H9 (cell line): ENCODE results near the gene ITLN1. TPM values are rescaled to one million over a fixed set of nuclear protein-coding genes. Genes with fewer than 3 reads are reported as not detected.

ENCODE experiments used
- DNase-seq: peaks from one replicate; pipeline ENCODE4 v3.0.0-alpha.2; 2017
- H2AFZ ChIP-seq: one replicate; pipeline ENCODE4 v1.6.1; 2013; ENCODE audit warnings: mild to moderate bottlenecking, low read length, control low read depth, moderate library complexity
- H2AK5ac ChIP-seq: 2 replicates; pipeline ENCODE4 v1.6.1; 2013; ENCODE audit warnings: low read length, control low read depth, mixed read lengths; ENCODE audit not compliant: insufficient read length
- H2BK120ac ChIP-seq: one replicate; pipeline ENCODE4 v1.6.1; 2013; ENCODE audit warnings: low read depth, mild to moderate bottlenecking, low read length, control low read depth, inconsistent platforms; ENCODE audit not compliant: poor library complexity, severe bottlenecking
- H2BK12ac ChIP-seq: 2 replicates; pipeline ENCODE4 v1.6.1; 2013; ENCODE audit warnings: low read length, control low read depth, mixed read lengths, low read depth; ENCODE audit not compliant: insufficient read length
- H2BK15ac ChIP-seq: 2 replicates; pipeline ENCODE4 v1.6.1; 2013; ENCODE audit warnings: low read depth, low read length, control low read depth
- H2BK20ac ChIP-seq: one replicate; pipeline ENCODE4 v1.6.1; 2013; ENCODE audit warnings: low read depth, mild to moderate bottlenecking, low read length, control low read depth, inconsistent platforms; ENCODE audit not compliant: poor library complexity, severe bottlenecking
- H2BK5ac ChIP-seq: 2 replicates; pipeline ENCODE4 v1.6.1; 2013; ENCODE audit warnings: low read length, control low read depth, mixed read lengths; ENCODE audit not compliant: insufficient read length
- H3K14ac ChIP-seq: 2 replicates; pipeline ENCODE4 v1.6.1; 2013; ENCODE audit warnings: low read length, control low read depth; ENCODE audit not compliant: insufficient read depth
- H3K18ac ChIP-seq: 2 replicates; pipeline ENCODE4 v1.6.1; 2013; ENCODE audit warnings: low read depth, mild to moderate bottlenecking, mixed read lengths, low read length, control low read depth; ENCODE audit not compliant: insufficient read length
- H3K23ac ChIP-seq: 2 replicates; pipeline ENCODE4 v1.6.1; 2013; ENCODE audit warnings: low read length, control low read depth, mixed read lengths, low read depth; ENCODE audit not compliant: insufficient read length
- H3K23me2 ChIP-seq: 2 replicates; pipeline ENCODE4 v1.6.1; 2013; ENCODE audit warnings: low read depth, mild to moderate bottlenecking, mixed read lengths, low read length, control low read depth; ENCODE audit not compliant: insufficient read length, poor library complexity, severe bottlenecking
- H3K27ac ChIP-seq: 2 replicates; pipeline ENCODE4 v1.5.1; 2013; ENCODE audit warnings: low read length, control low read depth, mixed read lengths, low read depth; ENCODE audit not compliant: insufficient read length
- H3K27me3 ChIP-seq: 2 replicates; pipeline ENCODE4 v1.6.1; 2013; ENCODE audit warnings: low read length, control low read depth, inconsistent platforms; ENCODE audit not compliant: insufficient read depth
- H3K4ac ChIP-seq: 2 replicates; pipeline ENCODE4 v1.6.1; 2013; ENCODE audit warnings: low read depth, mild to moderate bottlenecking, control low read depth, inconsistent platforms, low read length, moderate library complexity
- H3K4me1 ChIP-seq: 2 replicates; pipeline ENCODE4 v1.6.1; 2013; ENCODE audit warnings: low read length, control low read depth, inconsistent platforms; ENCODE audit not compliant: insufficient read depth
- H3K4me2 ChIP-seq: 2 replicates; pipeline ENCODE4 v1.6.1; 2013; ENCODE audit warnings: low read length, control low read depth, mixed read lengths; ENCODE audit not compliant: insufficient read length, insufficient read depth
- H3K56ac ChIP-seq: 2 replicates; pipeline ENCODE4 v1.6.1; 2013; ENCODE audit warnings: low read depth, mild to moderate bottlenecking, mixed read lengths, low read length, control low read depth; ENCODE audit not compliant: insufficient read length
- H3K79me1 ChIP-seq: 2 replicates; pipeline ENCODE4 v1.6.1; 2013; ENCODE audit warnings: low read depth, mild to moderate bottlenecking, moderate library complexity, low read length, control low read depth, inconsistent platforms; ENCODE audit not compliant: insufficient read depth, poor library complexity, severe bottlenecking
- H3K79me2 ChIP-seq: 2 replicates; pipeline ENCODE4 v1.6.1; 2013; ENCODE audit warnings: low read length, control low read depth, inconsistent platforms; ENCODE audit not compliant: insufficient read depth
- H3K9ac ChIP-seq: 2 replicates; pipeline ENCODE4 v1.6.1; 2013; ENCODE audit warnings: low read length, control low read depth, mixed read lengths; ENCODE audit not compliant: insufficient read length; ENCODE audit errors: extremely low read depth
- H3K9me3 ChIP-seq: one replicate; pipeline ENCODE4 v1.6.1; 2013; ENCODE audit warnings: low read depth, low read length, inconsistent platforms; ENCODE audit not compliant: control insufficient read depth
- H3T11ph ChIP-seq: one replicate; pipeline ENCODE4 v1.6.1; 2013; ENCODE audit warnings: mild to moderate bottlenecking, low read length, control low read depth, inconsistent platforms
- H4K20me1 ChIP-seq: one replicate; pipeline ENCODE4 v1.6.1; 2013; ENCODE audit not compliant: control insufficient read depth, insufficient read length, insufficient read depth
- H4K5ac ChIP-seq: 2 replicates; pipeline ENCODE4 v1.6.1; 2013; ENCODE audit warnings: low read depth, mild to moderate bottlenecking, mixed read lengths, low read length, control low read depth; ENCODE audit not compliant: insufficient read length
- H4K8ac ChIP-seq: replicated peaks from 2 replicates; pipeline ENCODE4 v1.6.1; 2013; ENCODE audit warnings: low read length, control low read depth, mixed read lengths, low read depth; ENCODE audit not compliant: insufficient read length
- H4K91ac ChIP-seq: 2 replicates; pipeline ENCODE4 v1.6.1; 2013; ENCODE audit warnings: low read depth, mild to moderate bottlenecking, moderate library complexity, mixed read lengths, low read length, control low read depth; ENCODE audit not compliant: insufficient read length
- H3K27ac Mint-ChIP-seq, 3 experiments: 2 replicates in 2 of 3; 3 replicates in 1 of 3; pipeline ENCODE4 v1.8.0; 2020 to 2021; ENCODE audit warnings: mixed read lengths in 3 of 3, mild to moderate bottlenecking in 1 of 3, moderate library complexity in 1 of 3
- H3K27me3 Mint-ChIP-seq: 2 replicates; pipeline ENCODE4 v1.8.0; 2021; ENCODE audit warnings: low read depth, mild to moderate bottlenecking, moderate library complexity, mixed read lengths
- H3K36me3 Mint-ChIP-seq, 3 experiments: 2 replicates in 2 of 3; 3 replicates in 1 of 3; pipeline ENCODE4 v1.8.0; 2020 to 2021; ENCODE audit warnings: low read depth in 3 of 3, mixed read lengths in 3 of 3; ENCODE audit not compliant: insufficient read depth in 1 of 3
- H3K4me1 Mint-ChIP-seq, 2 experiments: 2 replicates each; pipeline ENCODE4 v1.8.0; 2020; ENCODE audit warnings: mixed read lengths in 2 of 2
- H3K4me3 Mint-ChIP-seq, 2 experiments: 2 replicates in 1 of 2; 3 replicates in 1 of 2; pipeline ENCODE4 v1.8.0; 2020 to 2021; ENCODE audit warnings: mild to moderate bottlenecking in 2 of 2, mixed read lengths in 2 of 2, moderate library complexity in 1 of 2
- H3K9me3 Mint-ChIP-seq, 2 experiments: 2 replicates in 1 of 2; 3 replicates in 1 of 2; pipeline ENCODE4 v1.8.0; 2020; ENCODE audit warnings: mild to moderate bottlenecking in 2 of 2, mixed read lengths in 2 of 2, moderate library complexity in 1 of 2
- CTCF ChIP-seq: fragments of 200-600 bp; sonication (generic); conservative IDR thresholded peaks from 3 replicates; pipeline ENCODE4 v1.8.0; 2021; ENCODE audit warnings: antibody characterized with exemption, mild to moderate bottlenecking
- WGBS: extraction: QIAGEN DNeasy Blood & Tissue Kit; methylation state at CpG from one replicate; pipeline ENCODE4 v1.1.7; 2013; ENCODE audit warnings: missing lambda C conversion rate, low lambda C conversion rate, mixed read lengths; ENCODE audit not compliant: insufficient read length; ENCODE audit errors: extremely low coverage; 5-methylcytosine and 5-hydroxymethylcytosine counted together
- total RNA-seq: library from RNA; stranded (reverse); gene quantifications from 2 replicates; pipeline ENCODE4 v1.2.1, GENCODE V29; 2021

The ITLN1 gene
- total RNA-seq, 1 experiment from 2014 or later: not detected

- no peak overlapping the region for H3K4ac ChIP-seq
- H4K8ac ChIP-seq: no peak overlapping the region
- H4K91ac ChIP-seq: no peak overlapping the region
- no peaks in the 10 kb centered on the region for H3K9me3 Mint-ChIP-seq
- H3K23ac ChIP-seq: no peak overlapping the region
- H4K20me1 ChIP-seq: no peaks in the 10 kb centered on the region
- H3K9ac ChIP-seq: no peak overlapping the region
- no peak overlapping the region for H2BK20ac ChIP-seq
- no peak for DNase-seq
- no peak overlapping the region for H2BK15ac ChIP-seq
- H3K27ac ChIP-seq: no peak overlapping the region
- no peak overlapping the region for H2AK5ac ChIP-seq
- H3K4me1 ChIP-seq: no peaks in the 10 kb centered on the region
- no peak for TF ChIP-seq CTCF
- no peak overlapping the region for H3K18ac ChIP-seq
- H3K4me3 Mint-ChIP-seq: no peak overlapping the region
- H3T11ph ChIP-seq: no peak overlapping the region
- H3K14ac ChIP-seq: no peak overlapping the region
- H3K4me2 ChIP-seq: no peak overlapping the region
- H3K27ac Mint-ChIP-seq: no peak overlapping the region
- H3K9me3 ChIP-seq: no peaks in the 10 kb centered on the region
- no peak overlapping the region for H2BK12ac ChIP-seq
- no peak overlapping the region for H3K56ac ChIP-seq
- no peak overlapping the region for H4K5ac ChIP-seq
- no peaks in the 10 kb centered on the region for H3K79me1 ChIP-seq
- no peaks in the 10 kb centered on the region for H3K79me2 ChIP-seq
- H3K27me3 Mint-ChIP-seq: peaks cover 5% of the 10 kb centered on the region
- H2BK5ac ChIP-seq: no peak overlapping the region
- H3K23me2 ChIP-seq: no peaks in the 10 kb centered on the region
- H3K4me1 Mint-ChIP-seq: peaks cover 19 to 23% of the 10 kb centered on the region in 2 experiments
- no peaks in the 10 kb centered on the region for H3K27me3 ChIP-seq
- H2AFZ ChIP-seq: no peak overlapping the region
- no CpG with 5 or more reads among the region's 2 CpGs for WGBS
- H3K36me3 Mint-ChIP-seq: no peaks in the 10 kb centered on the region
- H2BK120ac ChIP-seq: no peak overlapping the region
Observed at GRCh38 chr1:160911925-160912324, 26.9 kb upstream of the ITLN1 start.
